Hepatocyte (in vitro differentiated cells): ENCODE measurements around the gene MET. TPM values are rescaled to one million over a fixed set of nuclear protein-coding genes. Genes with fewer than 3 reads are reported as not detected.

Experiments
- DNase-seq: peaks from one replicate; pipeline ENCODE4 v3.0.0-alpha.2; 2016; ENCODE audit warnings: low spot score
- H2AFZ ChIP-seq: fragments of 200-600 bp; sonication (generic); 2 replicates; pipeline ENCODE4 v1.6.0; 2016; ENCODE audit warnings: antibody characterized with exemption, mild to moderate bottlenecking
- H3K27ac ChIP-seq: fragments of 200-600 bp; sonication (generic); 2 replicates; pipeline ENCODE4 v1.5.1; 2016; ENCODE audit warnings: mild to moderate bottlenecking
- H3K27me3 ChIP-seq: fragments of 200-600 bp; sonication (generic); 2 replicates; pipeline ENCODE4 v1.6.1; 2016
- H3K36me3 ChIP-seq: fragments of 200-600 bp; sonication (generic); replicated peaks from 2 replicates; pipeline ENCODE4 v1.5.1; 2016; ENCODE audit warnings: low read depth; ENCODE audit not compliant: insufficient read depth
- H3K4me1 ChIP-seq: fragments of 200-600 bp; sonication (generic); 2 replicates; pipeline ENCODE4 v1.5.1; 2016; ENCODE audit warnings: mild to moderate bottlenecking, moderate library complexity; ENCODE audit not compliant: insufficient read depth
- H3K4me2 ChIP-seq: fragments of 200-600 bp; sonication (generic); 2 replicates; pipeline ENCODE4 v1.6.0; 2016
- H3K4me3 ChIP-seq: fragments of 200-600 bp; sonication (generic); 2 replicates; pipeline ENCODE4 v1.5.1; 2016; ENCODE audit warnings: mild to moderate bottlenecking
- H3K79me2 ChIP-seq: fragments of 200-600 bp; sonication (generic); 2 replicates; pipeline ENCODE4 v1.6.0; 2017; ENCODE audit warnings: mild to moderate bottlenecking
- H3K9me2 ChIP-seq: fragments of 200-600 bp; sonication (generic); replicated peaks from 2 replicates; pipeline ENCODE4 v1.6.0; 2017; ENCODE audit warnings: mild to moderate bottlenecking; ENCODE audit not compliant: insufficient read depth
- H3K9me3 ChIP-seq: fragments of 200-600 bp; sonication (generic); 2 replicates; pipeline ENCODE4 v1.5.1; 2016; ENCODE audit warnings: low read depth, mild to moderate bottlenecking
- H4K20me1 ChIP-seq: fragments of 200-600 bp; sonication (generic); 2 replicates; pipeline ENCODE4 v1.6.0; 2016; ENCODE audit warnings: mild to moderate bottlenecking; ENCODE audit not compliant: insufficient read depth, poor library complexity, severe bottlenecking
- EZH2 ChIP-seq: fragments of 200-600 bp; sonication (generic); IDR thresholded peaks from 2 replicates; pipeline ENCODE4 v1.6.1; 2016; ENCODE audit warnings: antibody characterized with exemption, mild to moderate bottlenecking, borderline replicate concordance
- EZH2phosphoT487 ChIP-seq: fragments of 200-600 bp; sonication (generic); IDR thresholded peaks from one replicate; pipeline ENCODE4 v1.6.1; 2018; ENCODE audit warnings: antibody characterized with exemption, mild to moderate bottlenecking, low read depth, moderate library complexity; ENCODE audit not compliant: unreplicated experiment, severe bottlenecking
- WGBS: methylation state at CpG from one replicate; pipeline ENCODE4 v1.1.6; 2016; ENCODE audit warnings: low lambda C conversion rate; ENCODE audit errors: missing lambda C conversion rate; 5-methylcytosine and 5-hydroxymethylcytosine counted together
- polyA plus RNA-seq: library from polyadenylated mRNA; unstranded; fragments of >200 nt; fragmentation: Nextera tagmentation; extraction: Ambion mirVana; gene quantifications from 2 replicates; pipeline ENCODE4 v1.2.1, GENCODE V29; 2016
- total RNA-seq: library from RNA; depleted of rRNA; stranded (reverse); fragments of >200 nt; gene quantifications from 2 replicates; pipeline ENCODE4 v1.2.3, GENCODE V29; 2014
- TF ChIP-seq, protein P1 (sequence below): fragments of 200-600 bp; sonication (generic); IDR thresholded peaks from 2 replicates; pipeline ENCODE4 v1.5.1; 2016; ENCODE audit warnings: antibody characterized with exemption, mild to moderate bottlenecking; ENCODE audit not compliant: poor library complexity

Gene MET
- total and polyA plus RNA-seq, 2 experiments from 2014 or later = 12.7 to 35.7 TPM

DNA sequence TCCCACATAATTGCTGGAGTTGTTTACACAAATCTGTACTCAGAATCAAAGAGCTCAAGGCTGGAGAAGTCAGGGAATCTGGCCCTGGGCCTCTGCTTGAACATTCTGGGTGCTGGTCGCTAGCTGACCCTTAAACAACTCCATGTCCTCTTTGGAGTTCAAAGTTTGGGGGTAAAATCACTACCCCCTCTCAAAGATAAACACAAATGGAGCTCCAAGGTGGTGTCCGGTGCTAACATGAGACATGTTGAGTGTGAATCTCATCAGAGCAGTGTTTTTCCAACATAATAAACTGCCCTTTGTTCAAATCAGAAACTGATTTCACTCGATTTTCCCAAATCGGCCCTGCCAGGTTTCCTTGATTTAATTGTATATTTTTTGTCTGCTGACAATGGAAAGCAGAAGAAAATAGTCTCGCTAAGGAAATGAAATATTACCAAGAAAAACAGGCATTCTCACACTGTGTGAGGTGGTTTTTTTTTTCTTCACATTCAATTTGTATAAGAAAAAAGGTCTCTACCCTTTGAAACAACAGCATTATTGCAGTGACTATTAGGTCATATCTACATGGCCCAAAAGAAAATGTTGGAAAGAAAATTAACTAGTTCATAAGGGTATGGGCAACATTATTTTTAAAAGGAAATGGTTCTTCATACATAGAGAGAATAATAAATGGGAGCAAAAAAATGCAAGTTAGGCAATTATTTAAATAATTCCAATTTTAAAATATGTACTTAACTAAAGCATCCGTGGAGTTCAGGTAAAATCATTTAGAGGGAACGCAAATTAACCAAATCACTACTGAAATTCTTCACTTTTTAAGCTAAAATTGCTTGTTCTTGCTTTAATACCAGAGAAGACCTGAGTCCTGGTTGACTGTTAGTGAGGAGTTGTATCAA lies 134.3 kb downstream of the MET start:
- no peak for DNase-seq
- H2AFZ ChIP-seq = no peak overlapping the region

DNA sequence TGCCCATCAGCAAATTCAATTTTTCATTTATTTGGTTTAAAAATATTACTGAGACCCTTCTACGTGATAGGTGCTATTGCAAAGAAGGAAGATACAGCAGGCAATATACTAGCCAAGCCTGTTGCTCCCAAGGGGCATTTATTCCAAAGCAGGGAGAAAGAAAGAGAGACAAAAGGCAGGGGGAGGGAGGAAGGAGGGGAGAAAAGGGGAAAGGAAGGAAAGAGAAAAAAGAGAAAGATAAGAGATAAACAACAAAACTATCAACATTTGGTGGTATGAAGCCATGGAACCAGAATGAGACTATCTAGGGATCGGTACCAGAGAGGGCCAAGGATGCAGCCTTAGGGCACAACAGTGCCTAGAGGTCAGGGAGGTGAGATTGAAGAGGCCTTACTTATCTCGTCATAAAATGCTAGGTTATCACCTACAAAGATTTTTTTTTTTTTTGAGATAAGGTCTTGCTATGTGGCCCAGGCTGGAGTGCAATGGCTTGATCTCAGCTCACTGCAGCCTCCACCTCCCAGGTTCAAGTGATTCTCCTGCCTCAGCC lies 135.1 kb downstream of the MET start:
- DNase-seq = no peak
- H4K20me1 ChIP-seq = no peaks in the 10 kb centered on the region

More for the DNA sequence above, 134.3 kb downstream of the MET start:
- H3K4me3 ChIP-seq = no peak overlapping the region
- no peaks in the 10 kb centered on the region for H3K27me3 ChIP-seq
- H3K36me3 ChIP-seq = no peaks in the 10 kb centered on the region
- H3K4me1 ChIP-seq = peaks cover 40% of the 10 kb centered on the region
- H4K20me1 ChIP-seq = no peaks in the 10 kb centered on the region
- TF ChIP-seq EZH2phosphoT487 (no peak), EZH2 (no peak)
- 81% methylated on average over 7 of the region's 7 CpGs for WGBS
- peak overlapping the region; percentile 44 for H3K4me2 ChIP-seq
- no peaks in the 10 kb centered on the region for H3K9me3 ChIP-seq
- H3K27ac ChIP-seq = peak overlapping the region; percentile 35
- no peaks in the 10 kb centered on the region for H3K79me2 ChIP-seq
- no peaks in the 10 kb centered on the region for H3K9me2 ChIP-seq

DNA sequence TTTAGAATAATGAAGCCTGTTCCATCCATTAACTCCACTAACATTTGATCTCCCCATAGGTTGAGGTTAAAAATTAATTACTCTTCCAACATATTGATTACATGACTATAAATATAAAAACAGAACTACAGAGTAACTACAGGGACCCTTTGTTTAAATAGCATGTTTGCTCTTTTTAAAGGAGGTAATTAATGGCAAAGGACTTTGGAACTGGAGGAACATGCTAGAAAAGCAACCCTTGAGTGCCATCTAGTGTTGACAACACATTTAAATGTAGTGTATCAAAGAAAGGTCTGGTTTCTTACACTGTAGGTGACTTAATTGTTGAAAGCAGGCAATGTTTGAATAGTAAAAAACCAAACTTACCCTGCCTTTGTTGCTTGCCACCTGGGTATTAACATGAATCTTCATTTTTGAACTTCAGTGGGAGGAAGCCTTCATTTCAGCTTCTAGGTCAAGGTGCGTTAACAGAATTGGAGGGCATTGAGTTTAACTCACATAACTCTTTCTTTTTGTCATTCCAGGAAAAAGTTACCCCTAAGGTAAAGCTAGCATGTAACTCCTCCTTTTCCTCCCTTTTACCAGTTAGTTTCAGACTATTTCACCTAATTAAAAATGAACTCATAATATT lies 137.8 kb downstream of the MET start:
- no peaks in the 10 kb centered on the region for H4K20me1 ChIP-seq
- peaks cover 26% of the 10 kb centered on the region for H3K4me1 ChIP-seq
- H2AFZ ChIP-seq = no peak overlapping the region
- H3K4me3 ChIP-seq = no peak overlapping the region
- H3K9me3 ChIP-seq = no peaks in the 10 kb centered on the region
- no peaks in the 10 kb centered on the region for H3K9me2 ChIP-seq
- peak overlapping the region; percentile 67 for H3K4me2 ChIP-seq
- H3K36me3 ChIP-seq = no peaks in the 10 kb centered on the region
- peak overlapping the region; percentile 85 for H3K27ac ChIP-seq
- 71% methylated on average over 1 of the region's 1 CpG for WGBS
- H3K27me3 ChIP-seq = no peaks in the 10 kb centered on the region
- DNase-seq = peak; percentile 88
- H3K79me2 ChIP-seq = no peaks in the 10 kb centered on the region
- TF ChIP-seq EZH2 (no peak), EZH2phosphoT487 (no peak)
- TF ChIP-seq, protein P1, sequence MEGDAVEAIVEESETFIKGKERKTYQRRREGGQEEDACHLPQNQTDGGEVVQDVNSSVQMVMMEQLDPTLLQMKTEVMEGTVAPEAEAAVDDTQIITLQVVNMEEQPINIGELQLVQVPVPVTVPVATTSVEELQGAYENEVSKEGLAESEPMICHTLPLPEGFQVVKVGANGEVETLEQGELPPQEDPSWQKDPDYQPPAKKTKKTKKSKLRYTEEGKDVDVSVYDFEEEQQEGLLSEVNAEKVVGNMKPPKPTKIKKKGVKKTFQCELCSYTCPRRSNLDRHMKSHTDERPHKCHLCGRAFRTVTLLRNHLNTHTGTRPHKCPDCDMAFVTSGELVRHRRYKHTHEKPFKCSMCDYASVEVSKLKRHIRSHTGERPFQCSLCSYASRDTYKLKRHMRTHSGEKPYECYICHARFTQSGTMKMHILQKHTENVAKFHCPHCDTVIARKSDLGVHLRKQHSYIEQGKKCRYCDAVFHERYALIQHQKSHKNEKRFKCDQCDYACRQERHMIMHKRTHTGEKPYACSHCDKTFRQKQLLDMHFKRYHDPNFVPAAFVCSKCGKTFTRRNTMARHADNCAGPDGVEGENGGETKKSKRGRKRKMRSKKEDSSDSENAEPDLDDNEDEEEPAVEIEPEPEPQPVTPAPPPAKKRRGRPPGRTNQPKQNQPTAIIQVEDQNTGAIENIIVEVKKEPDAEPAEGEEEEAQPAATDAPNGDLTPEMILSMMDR = peak; percentile 77

More for the DNA sequence above, 135.1 kb downstream of the MET start:
- Histone ChIP-seq H3K4me1 (peaks cover 38% of the 10 kb centered on the region), H3K27me3 (no peaks in the 10 kb centered on the region), H3K9me3 (no peaks in the 10 kb centered on the region), H3K79me2 (no peaks in the 10 kb centered on the region), H3K36me3 (no peaks in the 10 kb centered on the region), H3K27ac (no peak overlapping the region), H3K4me2 (no peak overlapping the region), H3K4me3 (no peak overlapping the region), H3K9me2 (no peaks in the 10 kb centered on the region), H2AFZ (no peak overlapping the region)
- TF ChIP-seq EZH2 = no peak
- TF ChIP-seq EZH2phosphoT487 = no peak
- TF ChIP-seq, protein P1 = no peak
- WGBS = 84% methylated on average over 3 of the region's 3 CpGs
